HG03175 (cell line): ENCODE results near the gene KNTC1.
"Not testable (repeated sequence)": the region's sequence is repeated elsewhere in the genome, so short reads cannot be mapped to it uniquely, and the experiment has no call there.

ENCODE experiments used
- ATAC-seq: cut with Tn5 transposase; IDR thresholded peaks from one replicate; pipeline ENCODE4 v1.9.1; 2021; ENCODE audit warnings: mild to moderate bottlenecking, moderate library complexity; ENCODE audit not compliant: unreplicated experiment

Gene KNTC1

GRCh38 chr12:122558745-122559641 is 31.9 kb downstream of the KNTC1 start:
- ATAC-seq = no peak

GRCh38 chr12:122560138-122560537 is 33.1 kb downstream of the KNTC1 start:
- ATAC-seq = no peak

- ATAC-seq = no peak
These were observed 36.3 kb downstream of the KNTC1 start for GRCh38 chr12:122563361-122563760.

GRCh38 chr12:122566816-122567215 is 39.8 kb downstream of the KNTC1 start:
- not testable (repeated sequence) for ATAC-seq

GRCh38 chr12:122569288-122569687 is 42.2 kb downstream of the KNTC1 start:
- ATAC-seq = no peak

GRCh38 chr12:122570006-122570405 is 43.0 kb downstream of the KNTC1 start:
- not testable (repeated sequence) for ATAC-seq

- ATAC-seq = no peak
These were observed 44.8 kb downstream of the KNTC1 start for GRCh38 chr12:122571821-122572220.

- ATAC-seq = not testable (repeated sequence)
These were observed 56.2 kb downstream of the KNTC1 start for GRCh38 chr12:122583294-122583693.

- no peak for ATAC-seq
These were observed 57.3 kb downstream of the KNTC1 start for GRCh38 chr12:122584177-122584863.

- ATAC-seq = no peak
These were observed 63.9 kb downstream of the KNTC1 start for GRCh38 chr12:122590990-122591389.

- ATAC-seq = not testable (repeated sequence)
These were observed 64.9 kb downstream of the KNTC1 start for GRCh38 chr12:122591966-122592365.

GRCh38 chr12:122592543-122592942 is 65.5 kb downstream of the KNTC1 start:
- not testable (repeated sequence) for ATAC-seq

- no peak for ATAC-seq
These were observed 66.9 kb downstream of the KNTC1 start for GRCh38 chr12:122593910-122594309.

GRCh38 chr12:122596838-122597237 is 69.8 kb downstream of the KNTC1 start:
- ATAC-seq = no peak

- ATAC-seq = no peak
These were observed 75.4 kb downstream of the KNTC1 start for GRCh38 chr12:122602456-122602855.

- ATAC-seq = no peak
These were observed 77.9 kb downstream of the KNTC1 start for GRCh38 chr12:122604993-122605392.

- no peak for ATAC-seq
These were observed 82.7 kb downstream of the KNTC1 start for GRCh38 chr12:122609732-122610131.

GRCh38 chr12:122610207-122610606 is 83.2 kb downstream of the KNTC1 start:
- no peak for ATAC-seq

GRCh38 chr12:122610911-122611310 is 83.9 kb downstream of the KNTC1 start:
- ATAC-seq = no peak

GRCh38 chr12:122614839-122615238 is 87.8 kb downstream of the KNTC1 start:
- no peak for ATAC-seq

- no peak for ATAC-seq
These were observed 88.7 kb downstream of the KNTC1 start for GRCh38 chr12:122615780-122616179.

GRCh38 chr12:122635471-122635870 is 108.4 kb downstream of the KNTC1 start:
- ATAC-seq = no peak
